ENCODE results near the gene NKD2.

DNA sequence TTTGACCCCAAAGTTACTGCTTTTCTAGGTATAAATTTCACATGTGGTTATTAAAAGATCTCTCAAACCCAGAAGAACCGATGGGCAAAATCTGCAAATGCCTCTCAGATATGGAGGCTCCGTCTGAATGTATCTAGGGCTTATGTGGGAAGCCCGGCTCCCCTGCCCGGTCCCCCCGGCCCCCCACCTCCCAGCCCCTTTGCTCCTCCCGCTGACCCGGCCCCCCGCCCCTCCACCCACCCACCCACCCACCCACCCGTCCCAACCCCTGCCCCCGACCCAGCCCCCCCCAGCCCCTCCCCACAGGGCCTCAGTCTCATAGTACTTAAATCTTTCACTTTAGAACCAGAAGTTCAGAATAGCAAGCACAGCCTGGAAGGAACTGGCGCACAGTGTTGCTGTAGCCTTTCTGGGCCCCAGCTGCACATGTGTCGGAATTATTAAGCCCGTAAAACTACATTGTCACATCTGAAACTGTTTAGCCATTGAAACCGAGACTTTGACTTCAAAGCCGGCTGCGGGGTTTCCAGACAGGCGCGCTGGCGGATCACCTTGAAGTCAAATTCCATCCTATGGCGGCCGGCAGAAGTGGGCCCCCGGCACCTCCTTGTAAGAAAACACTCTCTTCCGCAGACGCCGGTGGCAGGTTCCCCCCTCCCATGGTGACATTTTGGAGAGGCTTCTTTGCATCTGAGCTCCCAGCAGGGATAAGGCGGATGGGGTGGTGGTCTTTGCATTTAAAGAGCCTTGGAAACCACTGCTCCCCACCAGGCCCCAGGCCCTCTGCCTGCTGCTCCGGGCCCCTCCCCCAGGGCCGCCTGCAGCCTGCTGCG is 12.8 kb downstream of the NKD2 start:
- TF ChIP-seq ZNF274 (IDR thresholded peaks at IDR 0.05; ENCODE audit: low read depth, low read length) (no peak), YY1 (IDR thresholded peaks at IDR 0.05; ENCODE audit: insufficient read depth, insufficient read length) (no peak), SUZ12 (IDR thresholded peaks at IDR 0.05; ENCODE audit: extremely low read depth, insufficient read depth, insufficient read length) (no peak)
